ENCODE results near the gene CCDC194.

GRCh38 chr19:17402982-17403855 is 9.2 kb upstream of the CCDC194 start:
- TF ChIP-seq FOXK1 (CRISPR knock-in tag; IDR thresholded peaks at IDR 0.05) (no peak), CREM (CRISPR knock-in tag; IDR thresholded peaks at IDR 0.05) (no peak), ZBTB43 (CRISPR knock-in tag; IDR thresholded peaks at IDR 0.05) (no peak), NFYB (CRISPR knock-in tag; conservative IDR thresholded peaks at IDR 0.05; ENCODE audit: low read depth) (no peak), MLX (CRISPR knock-in tag; IDR thresholded peaks at IDR 0.05) (no peak), CTCF (IDR thresholded peaks at IDR 0.05) (no peak), GRHL2 (CRISPR knock-in tag; IDR thresholded peaks at IDR 0.05; ENCODE audit: insufficient replicate concordance, severe bottlenecking) (no peak), ATF1 (CRISPR knock-in tag; IDR thresholded peaks at IDR 0.05) (no peak)
